Activated T-helper 1 cell treated with Interleukin-2 at 50 U/mL for 16 hours (primary cell): ENCODE measurements around the gene TRIM26.

Experiments
- DNase-seq: peaks from one replicate; pipeline ENCODE4 v3.0.0-alpha.2; 2020; ENCODE audit warnings: low read depth

TRIM26 gene

DNA sequence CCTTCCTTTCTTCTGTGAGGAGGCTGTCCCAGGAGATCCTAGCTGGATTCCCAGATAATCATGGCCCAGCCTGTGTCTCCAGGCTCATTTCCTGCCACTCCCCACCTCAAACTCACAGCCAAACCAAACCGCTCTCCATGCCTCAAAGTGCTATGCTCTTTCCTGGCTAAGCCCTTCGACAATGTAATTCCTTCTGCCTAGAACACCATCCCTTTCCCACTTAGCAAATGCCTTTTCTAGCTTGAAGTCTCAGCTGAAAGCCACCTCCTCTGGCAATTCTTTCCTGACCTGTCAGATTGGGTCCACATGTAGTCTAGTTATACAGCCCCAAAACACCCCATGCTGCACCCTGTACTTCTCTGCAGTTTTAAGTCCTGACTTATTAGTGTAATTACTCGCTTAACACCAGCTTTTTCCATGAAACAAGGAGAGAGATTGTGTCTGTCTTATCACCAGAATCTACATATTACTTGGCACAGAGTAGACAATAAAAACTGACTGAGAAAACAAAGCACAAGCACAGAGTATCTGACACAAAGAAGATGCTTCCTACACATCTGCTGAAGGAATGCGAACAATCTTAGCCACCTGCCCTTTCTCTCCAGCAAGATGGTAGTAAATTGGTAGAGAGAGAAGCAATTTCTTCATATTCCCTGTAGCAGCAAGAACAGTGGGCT lies 5.4 kb downstream of the TRIM26 start:
- DNase-seq: no peak

DNA sequence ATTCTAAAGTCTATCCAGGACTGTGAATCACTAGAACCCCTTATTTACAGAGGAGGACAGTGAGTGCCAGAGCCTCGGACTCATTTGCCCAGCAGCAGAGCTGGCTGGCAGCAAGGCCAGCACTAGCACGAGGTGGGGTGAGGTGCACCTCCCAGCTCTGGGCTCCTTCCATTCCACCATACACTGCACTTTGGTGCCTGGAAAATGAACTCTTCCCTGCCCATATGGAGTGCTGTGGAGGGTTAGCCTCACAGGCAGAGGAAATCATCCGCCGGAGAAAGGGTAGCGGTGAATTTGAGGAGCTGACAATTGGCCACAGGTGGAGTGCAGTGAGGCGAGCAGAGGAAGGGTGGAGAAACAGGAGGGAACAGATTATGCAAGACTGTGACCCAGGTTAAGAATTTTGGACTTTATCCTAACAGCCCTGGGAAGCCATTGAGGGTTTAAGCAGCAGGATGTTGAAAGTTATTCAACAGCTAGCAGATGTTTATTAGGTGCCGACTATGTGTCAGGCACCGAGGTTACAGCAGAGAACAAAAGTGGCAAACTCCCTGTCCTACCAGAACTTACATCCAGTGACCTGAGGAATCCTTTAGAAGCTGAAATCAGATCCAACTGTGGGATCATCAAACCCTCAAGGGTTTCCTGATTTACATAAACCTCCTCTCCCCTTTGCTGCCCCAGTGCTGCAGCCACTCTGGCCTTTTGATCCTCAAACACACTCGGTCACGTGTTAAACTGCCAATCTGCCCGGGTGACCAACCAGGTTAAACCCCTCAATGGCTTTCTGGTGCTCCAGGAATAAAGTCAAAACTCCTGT lies 6.2 kb downstream of the TRIM26 start:
- DNase-seq: no peak

DNA sequence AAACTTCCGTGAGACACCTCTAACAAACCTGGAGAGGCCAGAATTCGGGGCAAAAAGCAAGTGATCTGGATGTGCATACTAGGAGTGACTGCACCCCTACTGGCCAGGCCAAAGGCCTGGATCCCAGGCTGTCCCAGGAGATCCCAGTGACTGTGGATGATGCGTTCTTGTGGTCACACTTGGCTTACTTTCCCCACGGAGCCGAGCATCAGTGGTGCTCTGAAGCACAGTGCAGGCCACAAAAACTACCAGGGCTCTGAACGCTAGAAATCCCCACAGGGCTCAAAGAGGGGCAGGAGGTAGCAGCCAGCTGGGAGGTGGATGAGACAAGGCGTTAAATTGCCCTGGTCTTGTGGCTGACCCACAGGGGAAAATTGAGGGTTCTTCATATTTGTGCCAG lies 7.1 kb downstream of the TRIM26 start:
- DNase-seq: no peak

DNA sequence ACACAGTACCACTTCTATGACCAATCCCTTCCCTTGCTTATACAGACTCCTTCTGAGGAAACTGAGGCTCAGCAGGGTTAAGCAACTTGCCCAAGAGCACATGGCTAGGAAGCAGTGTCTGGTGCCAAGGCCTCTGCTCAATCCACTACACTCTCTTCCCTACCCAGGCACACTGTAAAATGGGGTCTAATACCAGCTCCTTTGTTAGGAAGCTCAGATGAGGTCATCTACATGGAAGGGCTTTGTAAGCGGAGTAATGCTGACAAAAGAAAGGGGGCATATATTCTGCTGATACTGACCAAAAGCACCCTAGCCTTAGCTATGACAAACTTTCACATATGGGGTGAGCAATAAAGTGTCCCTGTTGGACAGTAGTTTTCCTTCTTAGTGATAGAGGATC lies 9.1 kb downstream of the TRIM26 start:
- DNase-seq: no peak

DNA sequence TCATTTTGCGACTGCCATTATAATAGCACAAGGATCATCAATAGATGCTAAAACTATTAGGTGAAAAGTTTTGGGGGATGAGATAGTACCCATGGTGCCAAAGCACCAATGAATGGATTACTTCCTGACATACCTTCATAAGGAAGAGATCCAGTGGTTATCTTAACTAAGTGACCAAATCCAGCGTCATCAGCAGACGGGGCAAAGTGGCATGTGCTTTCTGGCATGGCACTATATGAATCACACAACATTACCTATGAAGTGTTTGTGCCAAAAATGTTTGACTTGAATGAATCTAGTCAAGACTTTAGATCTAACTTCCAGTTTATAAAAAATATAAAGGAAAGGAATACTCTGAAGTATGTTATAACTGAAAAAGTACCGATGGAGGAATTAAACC lies 10.8 kb downstream of the TRIM26 start:
- no peak for DNase-seq

DNA sequence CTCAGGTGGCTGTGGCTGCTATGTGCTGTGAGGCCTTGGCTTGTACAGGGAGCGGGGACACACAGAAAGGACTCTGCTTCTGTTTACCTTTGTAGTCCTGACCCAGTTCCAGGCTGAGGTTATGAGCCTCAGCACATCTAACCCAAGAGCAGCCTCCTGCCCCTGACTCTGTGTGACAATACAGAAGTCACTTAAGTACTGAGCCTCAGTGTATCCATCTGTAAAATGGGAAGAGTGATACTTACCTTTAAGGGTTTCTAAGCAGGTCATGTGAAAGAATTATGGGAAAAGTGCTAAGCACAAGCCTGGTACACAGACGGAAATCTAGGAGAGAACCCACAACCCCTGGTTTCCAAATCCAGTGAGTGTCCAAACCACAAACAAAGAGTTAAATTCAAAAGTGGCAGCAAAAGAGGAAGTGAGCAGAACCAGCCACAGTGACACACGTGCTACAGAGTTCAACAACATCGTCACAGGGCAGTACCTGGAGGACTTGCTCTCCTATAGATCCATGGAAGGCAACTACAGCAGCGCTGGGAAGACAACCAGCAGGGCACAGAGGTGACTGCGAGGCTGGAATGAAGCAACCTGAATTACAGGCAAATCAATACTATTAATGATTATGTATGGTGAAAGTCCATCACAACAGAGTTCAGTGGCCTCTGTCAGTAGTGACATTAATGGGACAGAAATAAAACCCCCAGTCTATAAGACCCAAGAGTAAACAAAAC lies 12.5 kb downstream of the TRIM26 start:
- no peak for DNase-seq

DNA sequence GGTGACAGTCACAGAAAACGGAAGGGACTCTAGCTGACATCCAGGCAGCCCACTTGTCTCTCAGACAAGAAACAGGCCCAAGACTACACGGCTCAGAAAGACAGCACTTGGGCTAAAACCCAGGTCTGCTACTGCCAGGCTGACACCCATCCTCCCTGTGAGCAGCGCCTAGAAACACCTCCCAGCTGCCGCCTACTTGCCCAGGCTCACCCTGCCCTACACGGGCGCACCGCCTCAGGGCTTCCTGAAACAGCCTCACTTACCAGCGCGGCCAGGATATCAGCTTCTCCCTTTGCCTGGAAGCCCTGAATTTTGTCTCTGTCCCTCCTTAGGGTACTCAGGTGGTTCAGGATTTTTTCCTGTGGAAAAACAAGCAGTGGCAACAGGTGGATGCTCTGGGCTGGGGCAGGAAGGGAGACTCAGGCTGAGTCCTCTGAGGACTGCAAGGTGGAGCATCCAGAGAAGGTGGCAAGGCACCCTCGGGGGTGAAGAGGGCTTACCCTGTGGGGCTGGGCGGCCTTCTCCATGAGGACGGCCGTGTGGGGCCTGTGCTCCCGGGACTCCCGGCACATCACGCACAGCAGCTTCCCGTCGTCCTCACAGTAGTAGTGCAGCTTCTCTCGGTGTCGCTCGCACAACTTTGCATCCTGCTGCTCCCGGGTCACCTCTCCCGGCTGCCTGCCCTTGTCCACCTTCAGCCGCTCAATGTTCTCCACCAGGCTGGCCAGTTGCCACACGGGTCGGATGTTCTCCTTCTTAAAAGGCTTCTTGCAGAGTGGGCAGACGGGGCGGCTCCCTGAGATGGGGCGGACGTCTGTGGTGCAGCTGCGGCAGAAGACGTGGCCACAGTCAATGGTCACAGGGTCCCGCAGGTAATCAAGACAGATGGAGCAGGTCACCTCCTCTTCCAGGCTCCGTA lies 14.8 kb downstream of the TRIM26 start:
- DNase-seq: no peak

DNA sequence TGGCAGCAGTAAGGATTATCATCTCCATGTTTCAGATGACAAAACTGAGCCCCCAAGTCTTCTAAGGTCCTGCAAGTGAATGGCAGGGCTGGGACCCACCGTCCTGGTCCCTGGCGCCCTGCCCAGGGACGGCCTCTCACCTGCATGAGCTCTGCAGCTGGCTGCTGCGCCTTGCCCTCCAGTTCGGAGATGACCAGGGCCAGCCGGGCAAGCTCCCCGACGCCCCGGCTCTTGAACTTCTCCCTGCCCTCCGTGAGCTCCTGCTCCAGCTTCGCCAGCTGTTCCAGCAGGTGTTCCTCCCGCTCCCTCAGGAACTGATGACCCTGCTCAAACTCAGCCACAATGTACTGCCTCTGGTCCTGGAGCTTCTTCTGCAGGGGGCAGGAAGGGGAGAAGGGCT lies 16.8 kb downstream of the TRIM26 start:
- DNase-seq: no peak

DNA sequence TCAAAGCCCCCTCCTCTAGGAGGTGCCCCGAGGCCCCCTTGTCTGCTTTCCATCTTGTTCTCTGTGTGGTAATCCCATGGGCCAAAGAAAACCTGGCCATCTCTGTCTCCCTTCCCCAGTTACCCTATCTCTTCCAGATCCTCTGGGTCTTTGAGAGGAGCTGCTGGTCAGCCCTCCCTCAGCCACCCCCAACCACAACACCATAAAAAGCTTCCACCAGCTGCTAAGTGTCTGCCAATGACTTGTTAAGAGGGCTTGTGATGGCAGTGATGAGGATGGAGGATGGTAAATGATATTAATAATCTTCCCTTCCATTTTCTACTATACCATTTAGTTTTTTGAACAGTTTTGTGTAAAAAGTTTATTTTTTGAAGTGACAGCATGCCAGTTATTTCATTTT lies 17.3 kb downstream of the TRIM26 start:
- DNase-seq: no peak

DNA sequence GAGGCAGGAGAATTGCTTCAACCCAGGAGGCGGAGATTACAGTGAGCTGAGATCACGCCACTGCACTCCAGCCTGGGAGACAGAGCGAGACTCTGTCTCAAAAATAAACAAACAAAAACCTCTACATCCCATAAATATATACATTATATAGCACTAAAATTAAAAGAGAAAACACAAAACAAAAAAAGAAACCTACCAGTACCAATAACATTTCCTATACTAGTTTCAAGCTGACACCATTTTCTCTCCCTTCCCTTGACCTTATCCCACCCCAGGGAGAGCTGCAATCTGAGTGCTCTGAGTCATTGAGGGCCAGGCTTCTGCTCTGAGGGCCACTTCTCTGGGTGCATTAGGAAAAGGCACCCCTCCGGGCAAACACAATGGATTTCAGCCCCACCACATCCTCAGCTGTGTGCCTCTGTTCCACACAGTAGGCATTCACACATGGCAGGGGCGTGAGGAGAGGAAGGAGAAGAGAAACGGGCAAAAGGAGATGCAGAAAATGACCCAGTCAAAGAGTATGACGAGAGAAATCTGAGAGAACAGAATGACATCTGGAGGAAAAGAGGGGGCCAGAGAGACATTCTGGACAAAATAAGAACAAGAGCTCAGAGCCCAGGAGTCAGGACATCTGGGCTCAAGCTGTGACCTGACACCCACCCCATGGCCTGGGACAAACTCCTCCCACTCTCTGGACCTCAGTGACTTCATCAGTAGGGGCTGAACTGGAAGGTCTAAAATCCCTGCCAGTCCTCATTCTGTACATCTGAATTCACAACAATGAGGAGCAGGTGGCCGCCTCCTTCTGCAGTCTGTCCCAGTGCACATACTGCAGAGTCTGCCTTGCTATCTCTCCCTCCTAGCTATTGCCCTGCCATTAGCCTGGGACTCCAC lies 18.2 kb downstream of the TRIM26 start:
- no peak for DNase-seq

DNA sequence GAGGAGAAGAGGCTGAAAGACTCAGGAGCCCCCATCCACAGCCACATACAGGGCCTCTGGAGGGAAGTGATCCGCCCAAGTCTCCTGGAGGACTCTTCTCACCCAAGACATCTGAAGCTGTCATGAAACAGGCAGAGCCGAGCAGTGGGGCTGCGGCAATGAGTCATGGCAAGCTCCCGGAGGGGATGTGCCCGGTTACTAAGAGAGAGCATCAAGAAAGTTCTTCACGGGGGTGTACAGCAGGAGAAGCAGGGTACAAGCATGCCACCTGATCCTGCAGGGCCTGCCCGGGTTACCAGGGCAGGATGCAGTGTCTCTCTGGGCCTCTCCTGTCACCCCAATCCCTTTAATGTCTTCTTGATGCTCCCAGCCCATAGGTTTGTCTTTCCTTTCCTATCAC lies 21.1 kb downstream of the TRIM26 start:
- DNase-seq: no peak

DNA sequence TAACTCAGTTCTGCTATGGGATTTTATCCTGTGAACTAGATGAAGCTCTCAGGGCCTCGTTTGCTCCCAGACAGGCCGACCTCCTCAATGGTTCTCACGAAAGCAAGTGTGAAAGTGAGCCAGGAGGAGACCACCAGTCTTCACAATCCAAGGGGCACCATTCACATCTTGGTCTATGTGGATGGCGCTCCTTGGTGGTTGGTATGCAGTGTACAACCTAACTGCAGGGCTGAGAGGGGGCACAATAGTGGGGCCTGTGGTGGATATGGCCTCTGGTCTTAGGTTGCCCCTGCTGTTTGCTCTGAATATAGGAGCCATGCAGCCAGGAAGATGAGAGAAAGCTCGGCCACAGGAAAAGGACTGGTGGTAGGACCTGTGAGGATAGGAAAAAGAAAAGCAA lies 24.7 kb downstream of the TRIM26 start:
- no peak for DNase-seq

DNA sequence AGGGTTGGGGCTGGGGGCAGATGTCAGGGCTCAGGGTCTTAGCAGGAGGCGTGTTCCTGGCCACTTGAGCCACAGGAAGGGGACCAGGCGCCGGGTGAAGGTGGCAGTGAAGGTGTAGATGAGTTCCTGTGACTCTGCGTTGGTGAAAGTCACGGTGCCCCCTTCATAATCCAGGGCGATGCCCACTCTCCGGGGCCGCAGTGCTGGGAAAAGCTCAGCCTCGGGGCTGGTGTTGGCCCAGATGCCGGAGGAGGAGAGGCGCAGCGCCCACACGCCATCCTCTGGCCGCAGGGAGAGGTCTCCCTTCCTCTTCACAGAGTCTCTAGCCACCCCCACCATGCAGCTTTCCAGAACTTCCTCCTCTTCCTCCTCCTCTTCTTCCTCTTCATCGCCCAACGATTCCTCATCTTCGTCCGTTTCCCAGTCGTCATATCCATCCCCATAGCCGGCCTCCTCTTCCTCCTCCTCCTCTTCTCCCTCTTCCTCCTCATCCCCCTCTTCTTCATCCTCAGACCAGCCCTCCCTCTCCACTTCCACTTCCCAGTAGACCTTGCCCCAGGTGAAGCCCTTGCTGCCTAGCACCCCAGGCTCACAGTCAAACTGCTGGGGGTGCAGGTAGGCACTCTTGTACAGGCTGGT lies 27.2 kb downstream of the TRIM26 start:
- no peak for DNase-seq

DNA sequence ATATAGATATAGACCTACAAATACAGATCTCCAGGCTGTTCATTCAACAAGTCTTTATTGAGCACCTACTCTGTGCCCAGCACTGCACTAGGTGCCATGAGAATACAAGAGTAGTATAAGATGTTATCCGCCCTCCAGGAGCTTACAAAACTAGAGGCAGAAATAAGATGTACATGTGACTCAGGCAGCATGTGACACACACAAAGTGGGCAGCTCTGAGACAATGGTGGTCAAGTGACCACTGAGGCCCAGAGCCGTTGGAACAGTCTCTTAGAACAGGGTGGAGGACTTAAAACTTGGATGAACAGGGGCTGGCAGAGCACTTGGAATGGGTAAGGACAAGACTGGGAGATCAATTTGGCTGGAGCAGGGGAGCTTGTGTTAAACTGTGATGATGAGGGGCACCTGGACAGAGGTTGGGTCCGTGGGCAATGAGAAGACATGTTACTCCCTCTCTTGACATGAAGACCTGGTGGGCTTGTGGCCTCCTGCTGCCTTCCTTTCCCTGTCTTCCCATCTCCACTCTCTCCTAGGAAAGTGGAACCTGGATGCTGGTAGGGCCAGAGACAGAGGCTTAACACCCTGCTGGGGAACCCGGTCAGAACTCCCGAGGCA lies 28.7 kb downstream of the TRIM26 start:
- no peak for DNase-seq

DNA sequence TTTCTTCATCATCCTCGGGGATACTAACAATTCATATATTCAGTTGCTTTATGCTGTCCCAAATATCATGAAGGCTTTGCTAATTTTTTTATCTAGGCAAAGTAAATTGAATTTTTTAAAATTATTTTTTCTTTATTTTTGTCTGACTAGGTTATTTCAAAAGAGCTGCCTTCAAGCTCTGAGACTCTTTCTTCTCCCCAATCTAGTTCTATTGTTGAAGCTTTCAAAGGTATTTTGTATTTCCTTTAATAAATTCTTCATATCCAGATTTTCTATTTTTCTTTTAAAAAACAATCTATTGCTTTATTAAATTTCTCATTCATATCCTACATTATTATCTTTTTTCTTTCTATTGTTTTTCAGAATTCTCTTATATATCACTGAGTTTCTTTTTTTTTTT lies 33.1 kb downstream of the TRIM26 start:
- no peak for DNase-seq

DNA sequence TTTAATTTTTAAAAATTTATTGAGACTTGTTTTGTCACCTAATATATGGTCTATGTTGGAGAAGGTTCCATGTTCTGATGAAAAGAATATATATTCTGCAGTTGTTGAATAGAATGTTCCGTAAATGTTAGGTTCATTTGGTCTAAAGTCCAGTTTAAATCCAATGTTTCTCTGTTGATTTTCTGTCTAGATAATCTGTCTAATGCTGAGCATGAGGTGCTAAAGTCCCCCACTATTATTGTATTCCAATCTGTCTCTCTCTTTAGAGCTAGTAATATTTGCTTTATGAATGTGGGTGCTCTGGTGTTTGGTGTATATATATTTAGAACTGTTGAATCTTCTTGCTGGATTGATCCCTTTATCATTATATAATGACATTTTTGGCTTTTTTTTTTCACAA lies 34.4 kb downstream of the TRIM26 start:
- no peak for DNase-seq

DNA sequence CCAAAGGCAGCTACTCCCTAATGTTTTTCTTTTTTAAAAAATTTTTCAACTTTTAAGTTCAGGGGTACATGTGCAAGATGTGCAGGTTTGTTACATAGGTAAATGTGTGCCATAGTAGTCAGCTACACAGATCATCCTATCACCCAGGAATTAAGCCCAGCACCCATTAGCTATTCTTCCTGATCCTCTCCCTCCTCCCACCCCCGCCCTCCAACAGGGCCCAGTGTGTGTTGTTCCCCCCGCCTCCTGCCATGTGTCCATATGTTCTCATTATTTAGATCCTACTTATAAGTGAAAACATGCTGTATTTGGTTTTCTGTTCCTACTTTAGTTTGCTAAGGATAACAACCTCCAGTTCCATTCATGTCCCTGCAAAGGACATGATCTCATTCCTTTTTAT lies 37.4 kb downstream of the TRIM26 start:
- DNase-seq: no peak

DNA sequence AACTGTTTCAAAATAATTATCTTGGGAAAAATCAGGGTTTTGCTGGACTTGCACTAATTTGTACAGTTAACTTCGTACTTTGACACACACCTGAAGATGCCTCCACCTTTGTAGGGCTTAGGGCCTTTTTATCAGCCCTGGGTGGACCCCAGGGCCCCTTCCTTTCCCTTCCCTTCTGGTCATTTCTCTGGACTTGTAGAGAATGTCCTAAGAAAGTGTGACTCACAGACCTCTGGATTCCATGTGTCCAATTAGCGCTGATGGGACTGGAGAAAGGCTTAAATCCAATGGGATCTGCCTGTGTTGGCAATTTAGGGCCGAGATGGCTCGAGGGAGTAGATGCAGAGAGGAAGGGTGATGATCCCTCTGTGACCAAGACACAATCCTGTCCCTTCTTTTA lies 40.5 kb downstream of the TRIM26 start:
- no peak for DNase-seq

DNA sequence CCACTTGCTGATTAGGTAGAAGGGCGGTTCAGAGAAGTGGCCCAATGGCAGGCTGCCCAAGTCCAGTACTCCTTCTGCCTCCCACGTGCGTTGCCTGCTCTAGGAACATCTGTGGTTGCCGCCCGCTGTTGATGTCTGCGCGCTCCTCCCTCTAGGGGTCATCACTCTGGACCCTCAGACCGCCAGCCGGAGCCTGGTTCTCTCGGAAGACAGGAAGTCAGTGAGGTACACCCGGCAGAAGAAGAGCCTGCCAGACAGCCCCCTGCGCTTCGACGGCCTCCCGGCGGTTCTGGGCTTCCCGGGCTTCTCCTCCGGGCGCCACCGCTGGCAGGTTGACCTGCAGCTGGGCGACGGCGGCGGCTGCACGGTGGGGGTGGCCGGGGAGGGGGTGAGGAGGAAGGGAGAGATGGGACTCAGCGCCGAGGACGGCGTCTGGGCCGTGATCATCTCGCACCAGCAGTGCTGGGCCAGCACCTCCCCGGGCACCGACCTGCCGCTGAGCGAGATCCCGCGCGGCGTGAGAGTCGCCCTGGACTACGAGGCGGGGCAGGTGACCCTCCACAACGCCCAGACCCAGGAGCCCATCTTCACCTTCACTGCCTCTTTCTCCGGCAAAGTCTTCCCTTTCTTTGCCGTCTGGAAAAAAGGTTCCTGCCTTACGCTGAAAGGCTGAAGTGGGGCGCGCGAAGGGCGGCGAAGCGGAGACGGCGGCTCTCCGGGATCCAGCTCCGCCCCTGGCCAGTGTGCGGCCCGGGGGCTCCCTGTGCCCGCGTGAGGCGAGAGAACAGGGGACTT lies 41.3 kb downstream of the TRIM26 start:
- DNase-seq: no peak
